HUDEP-2 (cell line): Measurements from ENCODE around the gene G6PD.
"Not testable (repeated sequence)": the region's sequence is repeated elsewhere in the genome, so short reads cannot be mapped to it uniquely, and the experiment has no call there.

Experiments
- DNase-seq, 76 experiments: peaks; one replicate each; lab custom pipeline; 2025; ENCODE audit not compliant: unreplicated experiment in 76 of 76; lab: John Stamatoyannopoulos, UW

The G6PD gene

DNA sequence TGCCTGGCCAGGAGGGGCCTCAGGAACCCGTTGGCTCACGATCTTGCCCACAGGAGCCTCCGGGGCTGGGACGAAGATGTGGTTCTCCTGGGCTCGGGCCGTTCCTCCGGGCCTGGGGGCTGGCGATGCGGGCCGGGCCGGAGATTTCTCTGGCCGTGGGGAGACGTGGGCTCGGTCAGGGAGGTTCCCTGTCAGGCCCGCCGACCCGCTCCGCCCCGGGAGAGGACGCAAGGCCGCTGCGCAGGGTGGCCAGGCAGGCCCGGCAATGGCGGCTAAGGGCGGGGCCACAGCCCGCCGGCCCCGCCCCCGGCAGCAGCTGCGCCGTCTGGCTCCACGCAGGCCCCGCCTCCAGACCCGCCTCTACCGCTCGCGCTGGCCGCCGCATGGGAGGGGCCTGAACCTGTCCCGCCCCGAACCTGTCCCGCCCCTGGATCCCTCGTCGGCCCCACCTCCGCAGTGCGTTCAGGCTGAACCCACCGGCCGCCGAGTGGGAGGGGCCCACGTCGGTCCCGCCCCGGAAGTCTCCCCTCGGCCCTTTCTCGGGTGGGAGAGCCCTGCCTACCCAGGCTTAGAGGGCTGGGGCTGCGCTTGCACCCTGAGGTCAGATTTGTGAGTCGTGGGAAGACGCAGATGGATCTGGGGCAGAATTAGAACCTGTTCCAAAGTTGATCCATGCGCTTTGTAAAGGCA, 30.5 kb downstream of the G6PD start, which contains the start of gene FAM3A:
TSS of gene FAM3A (minus strand) at position 267 of the 690 bp plus-strand sequence. CDS start 460 bp downstream, outside the sequence.
- DNase-seq, result peak in 73 of 76 experiments; percentile 30 to 94 (median 84)

- peak in 4 of 76 experiments; percentile 4 to 26 (median 15) for DNase-seq
Measured at GRCh38 chrX:154515090-154515965, 31.3 kb downstream of the G6PD start.

DNA sequence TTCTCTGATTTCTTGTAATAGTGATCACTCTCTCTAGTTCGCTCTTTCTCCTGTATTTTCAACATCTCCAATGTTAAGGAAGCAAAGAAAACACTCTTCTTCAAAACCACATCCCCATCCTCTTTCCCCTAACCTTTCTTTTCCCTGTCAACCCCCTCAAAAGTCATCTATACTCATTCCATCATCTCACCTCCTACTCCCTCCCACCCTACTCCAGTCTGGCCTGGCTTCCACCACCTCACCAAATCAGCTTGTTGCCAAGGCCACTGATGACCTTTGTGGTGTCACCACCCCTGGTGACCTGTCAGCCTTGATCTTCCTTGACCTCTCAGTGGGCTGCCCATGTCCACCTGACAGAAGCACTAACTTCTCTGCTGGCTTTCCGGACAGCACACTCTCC, 32.9 kb downstream of the G6PD start:
- DNase-seq, result no peak

GRCh38 chrX:154512879-154513553, 33.6 kb downstream of the G6PD start:
- DNase-seq, result no peak

GRCh38 chrX:154511761-154512160, 34.9 kb downstream of the G6PD start:
- no peak for DNase-seq

- no peak for DNase-seq
Measured at GRCh38 chrX:154509455-154509854, 37.2 kb downstream of the G6PD start.

GRCh38 chrX:154508384-154508745, 38.3 kb downstream of the G6PD start:
- DNase-seq, result no peak

GRCh38 chrX:154507673-154508383, 38.8 kb downstream of the G6PD start:
- DNase-seq, result no peak

GRCh38 chrX:154506483-154507332, 39.9 kb downstream of the G6PD start:
- DNase-seq, result no peak

GRCh38 chrX:154505734-154506133, 40.9 kb downstream of the G6PD start:
- no peak for DNase-seq

- DNase-seq, result no peak
Measured at GRCh38 chrX:154502989-154503388, 43.7 kb downstream of the G6PD start.

DNA sequence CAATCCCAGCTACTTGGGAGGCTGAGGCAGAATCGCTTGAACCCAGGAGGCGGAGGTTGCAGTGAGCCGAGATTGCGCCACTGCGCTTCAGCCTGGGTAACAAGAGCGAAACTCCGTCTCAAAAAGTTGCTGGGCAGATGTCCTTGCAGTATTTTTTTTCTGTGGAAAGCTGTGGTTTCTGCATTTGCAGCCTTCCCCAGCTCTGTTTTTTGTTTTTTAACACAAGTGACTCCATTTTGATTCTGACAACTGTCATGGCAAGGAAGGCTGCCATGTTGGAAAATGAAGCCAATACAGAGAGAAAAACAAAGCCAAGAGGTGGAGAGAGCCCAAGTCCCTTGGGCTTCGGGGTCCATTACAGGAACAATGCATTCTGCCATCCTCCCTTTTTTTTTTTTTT, 44.5 kb downstream of the G6PD start:
- DNase-seq, result no peak

DNA sequence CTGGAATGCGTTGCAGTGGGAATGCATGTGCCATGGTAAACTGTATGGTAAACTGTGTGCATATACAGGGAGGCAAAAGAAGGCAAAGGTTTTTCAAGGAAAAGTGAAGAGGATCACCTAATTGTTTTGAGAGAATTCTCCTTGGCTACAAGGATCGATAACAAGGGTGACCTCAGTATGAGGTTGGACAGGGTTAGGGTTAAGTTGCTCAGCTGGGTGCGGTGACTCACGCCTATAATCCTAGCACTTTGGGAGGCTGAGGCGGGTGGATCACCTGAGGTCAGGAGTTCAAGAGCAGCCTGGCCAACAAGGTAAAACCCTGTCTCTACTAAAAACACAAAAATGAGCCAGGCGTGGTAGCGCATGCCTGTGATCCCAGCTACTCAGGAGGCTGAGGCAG, 45.2 kb downstream of the G6PD start:
- not testable (repeated sequence) for DNase-seq

DNA sequence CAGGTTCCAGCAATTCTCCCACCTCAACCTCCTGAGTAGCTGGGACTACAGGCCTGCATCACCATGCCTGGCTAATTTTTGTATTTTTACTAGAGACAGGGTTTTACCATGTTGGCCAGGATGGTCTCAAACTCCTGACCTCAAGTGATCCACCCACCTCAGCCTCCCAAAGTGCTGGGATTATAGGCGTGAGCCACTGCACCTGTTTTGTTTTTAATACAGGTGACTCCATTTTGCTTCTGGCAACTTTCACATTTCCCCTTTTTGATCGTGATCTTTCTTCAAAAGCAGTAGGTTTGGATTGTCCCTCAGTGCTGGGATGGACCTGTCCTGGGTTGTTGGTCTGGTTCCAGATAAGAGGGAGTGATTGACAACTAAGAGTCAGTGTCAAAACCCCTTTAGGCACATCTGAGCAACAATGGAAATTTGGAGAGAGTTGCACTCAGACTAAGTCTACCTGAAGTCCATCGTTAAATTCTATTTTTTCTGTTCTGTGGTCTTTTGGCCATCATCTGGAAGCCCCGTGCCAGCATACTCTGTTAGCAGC, 50.0 kb downstream of the G6PD start:
- DNase-seq, result not testable (repeated sequence)

- DNase-seq, result peak in 41 of 76 experiments; percentile 1 to 78 (median 44)
Measured at GRCh38 chrX:154495472-154495922, 51.1 kb downstream of the G6PD start.

DNA sequence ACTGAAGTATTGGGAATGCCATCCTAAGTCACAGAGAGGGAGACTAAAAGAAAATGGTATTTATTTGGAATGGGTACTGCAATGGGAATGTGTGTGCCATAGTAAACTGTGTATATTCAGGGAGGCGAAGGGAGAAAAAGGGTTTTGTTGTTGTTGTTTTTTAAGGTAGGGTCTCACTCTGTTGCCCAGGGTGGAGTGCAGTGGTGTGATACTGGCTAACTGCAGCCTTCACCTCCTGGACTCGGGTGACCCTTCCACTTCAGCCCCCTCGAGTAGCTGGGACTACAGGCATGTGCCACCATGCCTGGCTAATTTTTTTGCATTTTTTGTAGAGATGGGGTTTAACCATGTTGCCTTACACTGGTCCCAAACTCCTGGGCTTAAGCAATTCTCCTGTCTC, 51.9 kb downstream of the G6PD start:
- no peak for DNase-seq

DNA sequence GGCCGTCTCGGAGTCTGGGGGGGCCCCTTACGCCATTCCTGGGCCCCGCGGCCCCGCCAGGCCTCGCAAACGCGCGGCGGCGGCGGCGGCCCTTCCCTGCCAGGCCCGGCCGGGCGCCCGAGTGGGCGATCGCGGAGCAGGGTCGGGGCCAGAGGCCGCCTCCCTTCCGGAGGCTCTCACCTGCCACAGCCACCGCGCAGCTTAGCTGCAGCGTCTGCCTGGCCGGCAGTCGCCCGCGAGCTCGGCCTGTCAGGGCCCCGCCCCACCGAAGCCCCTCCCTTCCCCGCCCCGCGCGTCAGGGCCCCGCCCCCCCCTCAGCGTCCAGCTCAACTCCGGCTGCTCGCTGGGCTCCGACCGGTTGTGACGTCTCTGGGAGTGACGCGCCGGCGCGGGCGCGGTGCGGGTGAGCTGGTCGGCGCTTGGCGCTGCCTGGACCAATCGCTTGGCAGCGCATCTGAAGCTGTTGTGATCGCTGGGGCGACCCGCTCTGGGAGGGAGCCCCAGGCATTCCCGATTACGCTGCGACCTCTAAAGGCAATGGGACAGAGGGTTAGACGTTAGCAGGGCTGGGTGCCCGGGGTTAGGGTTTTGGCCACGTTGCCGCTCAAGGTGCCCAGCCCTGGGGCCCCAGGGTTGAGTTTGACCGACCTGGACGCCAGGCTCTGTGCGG, 56.1 kb downstream of the G6PD start, which contains the start of gene SLC10A3:
TSS of gene SLC10A3 (minus strand) at position 216 of the 670 bp plus-strand sequence. CDS start 1,689 bp downstream, outside the sequence.
- DNase-seq, result peak in 74 of 76 experiments; percentile 37 to 94 (median 86)

DNA sequence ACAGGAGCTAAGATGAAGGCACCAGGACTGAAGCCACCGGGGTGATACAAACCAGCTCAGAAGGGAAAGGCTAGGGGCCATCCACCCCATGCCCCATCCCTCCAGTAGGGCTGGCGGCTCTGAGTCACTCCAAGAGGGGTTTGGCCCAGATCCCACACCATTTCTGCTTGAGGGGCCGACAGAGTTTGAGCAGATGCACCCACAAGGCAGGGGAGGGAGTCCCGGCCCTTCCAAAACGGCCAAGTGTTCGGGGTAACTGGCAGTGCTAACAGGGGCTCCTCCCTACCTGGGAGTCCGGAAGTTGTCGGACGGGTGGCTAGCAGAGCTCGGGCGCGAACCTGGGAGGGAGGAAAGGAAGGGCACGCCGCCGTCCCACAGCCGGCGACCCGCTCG, 56.6 kb downstream of the G6PD start:
- peak in 21 of 76 experiments; percentile 1 to 45 (median 26) for DNase-seq

DNA sequence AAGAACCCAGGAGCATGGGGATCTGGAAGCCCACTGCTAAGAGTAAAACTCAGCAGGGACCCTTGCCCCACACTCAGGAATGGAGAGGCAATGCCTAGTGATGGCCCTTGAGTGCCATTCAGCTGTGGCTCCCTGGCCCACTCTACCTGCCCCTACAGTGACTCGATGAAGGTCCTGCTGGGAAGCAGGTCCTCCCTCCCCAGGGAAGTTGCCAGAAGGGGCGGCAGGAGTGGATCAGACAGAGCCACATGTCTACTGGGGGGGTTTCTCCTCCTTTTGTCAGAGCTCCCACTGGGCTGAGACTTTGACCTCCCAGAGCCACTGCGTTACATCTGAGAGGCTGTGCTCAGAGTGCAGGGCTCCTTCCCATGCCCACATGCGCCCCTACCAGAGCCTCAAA, 57.5 kb downstream of the G6PD start:
- DNase-seq, result no peak
